Gastroesophageal sphincter (tissue), 4 donors: ENCODE measurements around the gene AGBL3. TPM values are rescaled to one million over a fixed set of nuclear protein-coding genes. Genes with fewer than 3 reads are reported as not detected.
A peak's percentile ranks its signal among the peaks of the same experiment; 100 is the strongest.

Source experiments
- ATAC-seq: fragments of 150-250 bp; one replicate; pipeline ENCODE4 v1.9.1; 2016; ENCODE audit warnings: mild to moderate bottlenecking, moderate library complexity
- H3K27ac ChIP-seq, 4 donors: fragments of 200-600 bp; sonication (generic) in 3 of 4; 1 replicate in 3 of 4; 2 replicates in 1 of 4; pipeline ENCODE4 v1.5.1; 2016 to 2019
- H3K27me3 ChIP-seq: fragments of 200-600 bp; sonication (generic); one replicate; pipeline ENCODE4 v1.5.1; 2019
- H3K36me3 ChIP-seq, 2 donors: fragments of 200-600 bp; sonication (generic); one replicate each; pipeline ENCODE4 v1.5.1; 2019; ENCODE audit warnings: control low read depth in 1 of 2
- H3K4me1 ChIP-seq, 3 donors: fragments of 200-600 bp; sonication (generic); 1 replicate in 2 of 3; 2 replicates in 1 of 3; pipeline ENCODE4 v1.5.1; 2016 to 2019; ENCODE audit warnings: control low read depth in 2 of 3
- H3K4me3 ChIP-seq, 2 donors: fragments of 200-600 bp; sonication (generic); one replicate each; pipeline ENCODE4 v1.5.1; 2019; ENCODE audit warnings: mild to moderate bottlenecking in 1 of 2, moderate library complexity in 1 of 2
- H3K9me3 ChIP-seq, 3 donors: fragments of 200-600 bp; sonication (generic); one replicate each; pipeline ENCODE4 v1.5.1; 2017 to 2019; ENCODE audit warnings: control low read depth in 2 of 3
- EP300 ChIP-seq: sonication (generic); formaldehyde crosslinking; IDR thresholded peaks from one replicate; pipeline ENCODE4 v1.6.1; 2017; ENCODE audit warnings: antibody characterized with exemption, mild to moderate bottlenecking
- POLR2A ChIP-seq, 2 donors: fragments of 450-650 bp; IDR thresholded peaks; one replicate each; pipeline ENCODE4 v1.6.1; 2017; ENCODE audit warnings: antibody characterized with exemption in 2 of 2, mild to moderate bottlenecking in 2 of 2, moderate library complexity in 1 of 2
- POLR2AphosphoS5 ChIP-seq: sonication (generic); formaldehyde crosslinking; IDR thresholded peaks from one replicate; pipeline ENCODE4 v1.6.1; 2017; ENCODE audit warnings: antibody characterized with exemption
- WGBS, 2 donors: methylation state at CpG; one replicate each; pipeline ENCODE4 v1.1.5; 2018; ENCODE audit warnings: low coverage in 1 of 2; 5-methylcytosine and 5-hydroxymethylcytosine counted together
- total RNA-seq, 4 donors: library from RNA; depleted of rRNA; stranded (reverse); fragments of >200 nt; gene quantifications; one replicate each; pipeline ENCODE4 v1.1.0, GENCODE V29; 2016
- TF ChIP-seq, protein P1 (sequence below), 4 experiments: fragments of 200-600 bp in 2 of 4; fragments of 450-650 bp in 2 of 4; sonication (generic) in 1 of 4; IDR thresholded peaks; one replicate each; pipeline ENCODE4 v1.5.1; 2017 to 2019; ENCODE audit warnings: antibody characterized with exemption in 4 of 4, mild to moderate bottlenecking in 2 of 4, moderate library complexity in 2 of 4

Gene AGBL3
- total RNA-seq = 1 to 10 TPM in 3 of 4 donors, under 1 TPM in 1; 0.30 to 5.6 (median 3.1) TPM

GRCh38 chr7:134986363-134987251 lies at the start of gene AGBL3:
TSS of gene AGBL3 (plus strand) at chr7:134986508. CDS start at chr7:134987934, 1,426 bp downstream.
- WGBS, 2 donors = 0% methylated on average over 9 to 13 of the region's 70 CpGs
- TF ChIP-seq, protein P1, sequence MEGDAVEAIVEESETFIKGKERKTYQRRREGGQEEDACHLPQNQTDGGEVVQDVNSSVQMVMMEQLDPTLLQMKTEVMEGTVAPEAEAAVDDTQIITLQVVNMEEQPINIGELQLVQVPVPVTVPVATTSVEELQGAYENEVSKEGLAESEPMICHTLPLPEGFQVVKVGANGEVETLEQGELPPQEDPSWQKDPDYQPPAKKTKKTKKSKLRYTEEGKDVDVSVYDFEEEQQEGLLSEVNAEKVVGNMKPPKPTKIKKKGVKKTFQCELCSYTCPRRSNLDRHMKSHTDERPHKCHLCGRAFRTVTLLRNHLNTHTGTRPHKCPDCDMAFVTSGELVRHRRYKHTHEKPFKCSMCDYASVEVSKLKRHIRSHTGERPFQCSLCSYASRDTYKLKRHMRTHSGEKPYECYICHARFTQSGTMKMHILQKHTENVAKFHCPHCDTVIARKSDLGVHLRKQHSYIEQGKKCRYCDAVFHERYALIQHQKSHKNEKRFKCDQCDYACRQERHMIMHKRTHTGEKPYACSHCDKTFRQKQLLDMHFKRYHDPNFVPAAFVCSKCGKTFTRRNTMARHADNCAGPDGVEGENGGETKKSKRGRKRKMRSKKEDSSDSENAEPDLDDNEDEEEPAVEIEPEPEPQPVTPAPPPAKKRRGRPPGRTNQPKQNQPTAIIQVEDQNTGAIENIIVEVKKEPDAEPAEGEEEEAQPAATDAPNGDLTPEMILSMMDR (IDR thresholded peaks at IDR 0.05) = peak; percentile 40 to 78 (median 69)
- TF ChIP-seq POLR2AphosphoS5 (peak; percentile 56), EP300 (no peak), POLR2A (IDR thresholded peaks at IDR 0.05) (peak; percentile 50 to 55)
- H3K27me3 ChIP-seq = no peaks in the 10 kb centered on the region
- H3K27ac ChIP-seq = peak within 1 kb of the TSS; percentile 52 to 94 (median 92)
- ATAC-seq = peak; percentile 97
- H3K36me3 ChIP-seq = no peaks in the 10 kb centered on the region
- H3K4me1 ChIP-seq = peaks cover 3 to 56% (median 4%) of the 10 kb centered on the region in 3 donors
- peak within 1 kb of the TSS; percentile 44 to 63 for H3K4me3 ChIP-seq
- H3K9me3 ChIP-seq = no peaks in the 10 kb centered on the region

GRCh38 chr7:134936893-134937510 lies 49.3 kb upstream of the AGBL3 start:
- ATAC-seq = no peak
- no peak overlapping the region for H3K4me3 ChIP-seq
- no peaks in the 10 kb centered on the region for H3K27me3 ChIP-seq
- 55 to 69% methylated on average over 3 of the region's 3 CpGs for WGBS, 2 donors
- peak; percentile 6 for TF ChIP-seq POLR2AphosphoS5
- TF ChIP-seq EP300 = no peak
- H3K27ac ChIP-seq = peak overlapping the region; percentile 50 to 90 (median 88)
- no peaks in the 10 kb centered on the region for H3K9me3 ChIP-seq
- H3K4me1 ChIP-seq = peaks cover 14 to 98% (median 16%) of the 10 kb centered on the region in 3 donors
- peaks cover 0 to 90% of the 10 kb centered on the region in 2 donors for H3K36me3 ChIP-seq

DNA sequence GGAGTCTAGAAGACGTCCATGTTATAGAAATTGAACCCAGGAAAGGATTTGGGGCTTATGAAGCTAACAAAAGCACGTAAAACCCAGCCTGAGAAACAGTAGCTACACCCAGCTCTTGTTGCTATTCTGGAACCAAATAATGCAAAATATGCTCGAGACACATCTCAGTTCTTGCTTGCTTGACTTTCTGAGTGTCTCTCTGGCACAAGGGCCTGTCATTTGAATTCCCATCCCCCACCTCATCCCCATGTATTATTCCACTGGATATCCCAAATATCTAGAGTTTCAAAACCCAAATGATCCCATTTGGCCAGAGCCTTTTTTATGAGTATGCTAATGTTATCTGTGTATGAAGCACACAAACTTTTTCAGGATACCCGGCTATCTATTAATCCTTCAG lies 48.2 kb upstream of the AGBL3 start:
- Histone ChIP-seq H3K27me3 (no peaks in the 10 kb centered on the region), H3K9me3 (no peaks in the 10 kb centered on the region), H3K27ac (peak overlapping the region; percentile 10 to 90 (median 52)), H3K36me3 (peaks cover 0 to 85% of the 10 kb centered on the region in 2 donors), H3K4me1 (peaks cover 12 to 98% (median 13%) of the 10 kb centered on the region in 3 donors), H3K4me3 (no peak overlapping the region)
- no peak for TF ChIP-seq EP300
- TF ChIP-seq POLR2A (IDR thresholded peaks at IDR 0.05) = no peak
- TF ChIP-seq, protein P1 (IDR thresholded peaks at IDR 0.05) = no peak
- no peak for TF ChIP-seq POLR2AphosphoS5
- ATAC-seq = no peak
- 79 to 82% methylated on average over 4 of the region's 4 CpGs for WGBS, 2 donors

DNA sequence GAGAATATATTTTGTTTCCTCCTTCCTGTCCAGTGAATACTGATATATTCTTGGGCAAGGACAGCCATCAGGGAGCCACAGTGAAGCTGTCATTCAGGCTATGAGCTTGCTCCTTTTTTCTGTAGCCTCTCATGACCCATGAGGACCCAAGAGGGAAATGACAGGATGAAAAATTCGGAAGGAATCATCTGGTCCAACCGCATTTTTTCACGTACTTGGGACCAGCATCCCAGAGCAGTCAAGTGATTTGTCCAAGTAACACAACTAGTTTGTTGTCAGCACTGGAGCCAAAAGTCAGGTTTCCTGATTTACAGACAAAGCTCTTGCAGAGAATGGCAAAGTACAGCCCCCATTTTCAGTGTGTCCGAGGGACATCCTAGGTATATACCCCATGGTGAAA lies 47.2 kb upstream of the AGBL3 start:
- no peak for ATAC-seq
- H3K27ac ChIP-seq = peak overlapping the region; percentile 70 to 90 (median 80)
- TF ChIP-seq, protein P1 (IDR thresholded peaks at IDR 0.05) = no peak
- TF ChIP-seq POLR2AphosphoS5 (no peak), POLR2A (IDR thresholded peaks at IDR 0.05) (no peak), EP300 (no peak)
- peaks cover 0 to 78% of the 10 kb centered on the region in 2 donors for H3K36me3 ChIP-seq
- no peaks in the 10 kb centered on the region for H3K27me3 ChIP-seq
- 60 to 86% methylated on average over 1 to 3 of the region's 4 CpGs for WGBS, 2 donors
- peaks cover 3 to 96% (median 8%) of the 10 kb centered on the region in 3 donors for H3K4me1 ChIP-seq
- H3K4me3 ChIP-seq = no peak overlapping the region
- H3K9me3 ChIP-seq = no peaks in the 10 kb centered on the region

- Histone ChIP-seq H3K36me3 (peaks cover 0 to 78% of the 10 kb centered on the region in 2 donors), H3K4me3 (no peak overlapping the region), H3K4me1 (peaks cover 3 to 89% (median 6%) of the 10 kb centered on the region in 3 donors), H3K27me3 (no peaks in the 10 kb centered on the region), H3K9me3 (no peaks in the 10 kb centered on the region), H3K27ac (peak overlapping the region; percentile 26 to 90 (median 78))
- TF ChIP-seq, protein P1 (IDR thresholded peaks at IDR 0.05) = no peak
- TF ChIP-seq POLR2A (IDR thresholded peaks at IDR 0.05) = no peak
- TF ChIP-seq EP300 = no peak
- no peak for TF ChIP-seq POLR2AphosphoS5
- no peak for ATAC-seq
Measured at GRCh38 chr7:134940729-134941128, 45.6 kb upstream of the AGBL3 start.
